HG03571 (cell line): ENCODE data around the gene IVNS1ABP.
"Not testable (repeated sequence)": the region's sequence is repeated elsewhere in the genome, so short reads cannot be mapped to it uniquely, and the experiment has no call there.

Source experiments
- ATAC-seq: cut with Tn5 transposase; IDR thresholded peaks from one replicate; pipeline ENCODE4 v1.9.1; 2021; ENCODE audit not compliant: unreplicated experiment

Gene IVNS1ABP

DNA sequence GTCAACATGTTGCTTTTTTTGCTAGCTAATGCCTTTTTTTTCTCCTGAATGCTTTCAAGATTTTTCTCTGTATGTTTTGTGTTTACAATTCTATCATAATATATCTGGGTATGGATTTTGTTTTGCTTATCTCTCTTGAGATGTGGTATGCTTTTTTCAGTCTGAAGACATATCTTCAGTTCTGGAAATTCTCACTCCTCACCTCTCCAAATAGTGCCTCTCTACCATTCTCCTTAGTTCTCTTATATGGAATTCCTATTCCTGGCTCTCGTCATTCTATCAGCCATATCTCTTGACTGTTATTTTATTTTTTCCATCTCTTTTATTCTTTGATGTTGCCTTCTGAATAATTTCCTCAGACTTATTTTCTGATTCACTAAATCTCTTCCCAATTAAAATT lies 58.4 kb downstream of the IVNS1ABP start:
- ATAC-seq, result no peak

DNA sequence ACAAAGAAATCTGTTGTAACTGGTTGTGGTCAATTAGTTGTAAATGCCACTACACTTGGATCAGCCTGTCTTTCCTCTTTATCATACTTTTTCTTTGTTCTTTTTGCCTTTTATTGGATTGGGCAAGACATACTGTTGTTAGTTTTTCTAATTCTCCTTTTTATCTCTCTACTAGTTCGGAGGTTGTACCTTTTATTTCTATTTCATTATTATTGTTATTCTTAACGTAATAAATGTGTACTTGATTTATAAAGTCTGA lies 59.2 kb downstream of the IVNS1ABP start:
- ATAC-seq, result no peak

DNA sequence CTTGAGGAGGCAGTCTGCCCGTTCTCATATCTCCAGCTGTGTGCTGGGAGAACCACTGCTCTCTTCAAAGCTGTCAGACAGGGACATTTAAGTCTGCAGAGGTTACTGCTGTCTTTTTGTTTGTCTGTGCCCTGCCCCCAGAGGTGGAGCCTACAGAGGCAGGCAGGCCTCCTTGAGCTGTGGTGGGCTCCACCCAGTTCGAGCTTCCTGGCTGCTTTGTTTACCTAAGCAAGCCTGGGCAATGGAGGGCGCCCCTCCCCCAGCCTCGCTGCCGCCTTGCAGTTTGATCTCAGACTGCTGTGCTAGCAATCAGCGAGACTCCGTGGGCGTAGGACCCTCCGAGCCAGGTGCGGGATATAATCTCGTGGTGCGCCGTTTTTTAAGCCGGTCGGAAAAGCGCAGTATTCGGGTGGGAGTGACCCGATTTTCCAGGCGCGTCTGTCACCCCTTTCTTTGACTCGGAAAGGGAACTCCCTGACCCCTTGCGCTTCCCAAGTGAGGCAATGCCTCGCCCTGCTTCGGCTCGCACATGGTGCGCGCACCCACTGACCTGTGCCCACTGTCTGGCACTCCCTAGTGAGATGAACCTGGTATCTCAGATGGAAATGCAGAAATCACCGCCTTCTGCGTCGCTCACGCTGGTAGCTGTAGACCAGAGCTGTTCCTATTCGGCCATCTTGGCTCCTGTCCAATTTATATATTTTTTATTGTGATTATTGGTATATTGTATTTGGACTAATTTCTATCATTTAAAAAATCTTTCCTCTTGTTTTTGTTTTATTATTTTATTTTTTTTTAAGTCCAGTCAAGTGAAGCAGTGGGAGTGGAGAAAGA lies 59.7 kb downstream of the IVNS1ABP start:
- ATAC-seq, result not testable (repeated sequence)

DNA sequence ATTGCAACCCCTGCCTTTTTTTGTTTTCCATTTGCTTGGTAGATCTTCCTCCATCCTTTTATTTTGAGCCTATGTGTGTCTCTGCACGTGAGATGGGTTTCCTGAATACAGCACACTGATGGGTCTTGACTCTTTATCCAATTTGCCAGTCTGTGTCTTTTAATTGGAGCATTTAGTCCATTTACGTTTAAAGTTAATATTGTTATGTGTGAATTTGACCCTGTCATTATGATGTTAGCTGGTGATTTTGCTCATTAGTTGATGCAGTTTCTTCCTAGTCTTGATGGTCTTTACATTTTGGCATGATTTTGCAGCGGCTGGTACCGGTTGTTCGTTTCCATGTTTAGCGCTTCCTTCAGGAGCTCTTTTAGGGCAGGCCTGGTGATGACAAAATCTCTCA lies 61.4 kb downstream of the IVNS1ABP start:
- ATAC-seq, result not testable (repeated sequence)

DNA sequence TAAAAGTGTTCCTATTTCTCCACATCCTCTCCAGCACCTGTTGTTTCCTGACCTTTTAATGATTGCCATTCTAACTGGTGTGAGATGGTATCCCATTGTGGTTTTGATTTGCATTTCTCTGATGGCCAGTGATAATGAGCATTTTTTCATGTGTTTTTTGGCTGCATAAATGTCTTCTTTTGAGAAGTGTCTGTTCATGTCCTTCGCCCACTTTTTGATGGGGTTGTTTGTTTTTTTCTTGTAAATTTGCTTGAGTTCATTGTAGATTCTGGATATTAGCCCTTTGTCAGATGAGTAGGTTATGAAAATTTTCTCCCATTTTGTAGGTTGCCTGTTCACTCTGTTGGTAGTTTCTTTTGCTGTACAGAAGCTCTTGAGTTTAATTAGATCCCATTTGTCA lies 64.6 kb downstream of the IVNS1ABP start:
- ATAC-seq, result not testable (repeated sequence)

DNA sequence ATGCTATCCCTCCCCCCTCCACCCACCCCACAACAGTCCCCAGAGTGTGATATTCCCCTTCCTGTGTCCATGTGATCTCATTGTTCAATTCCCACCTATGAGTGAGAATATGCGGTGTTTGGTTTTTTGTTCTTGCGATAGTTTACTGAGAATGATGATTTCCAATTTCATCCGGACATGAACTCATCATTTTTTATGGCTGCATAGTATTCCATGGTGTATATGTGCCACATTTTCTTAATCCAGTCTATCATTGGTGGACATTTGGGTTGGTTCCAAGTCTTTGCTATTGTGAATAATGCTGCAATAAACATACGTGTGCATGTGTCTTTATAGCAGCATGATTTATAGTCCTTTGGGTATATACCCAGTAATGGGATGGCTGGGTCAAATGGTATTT lies 65.1 kb downstream of the IVNS1ABP start:
- not testable (repeated sequence) for ATAC-seq

DNA sequence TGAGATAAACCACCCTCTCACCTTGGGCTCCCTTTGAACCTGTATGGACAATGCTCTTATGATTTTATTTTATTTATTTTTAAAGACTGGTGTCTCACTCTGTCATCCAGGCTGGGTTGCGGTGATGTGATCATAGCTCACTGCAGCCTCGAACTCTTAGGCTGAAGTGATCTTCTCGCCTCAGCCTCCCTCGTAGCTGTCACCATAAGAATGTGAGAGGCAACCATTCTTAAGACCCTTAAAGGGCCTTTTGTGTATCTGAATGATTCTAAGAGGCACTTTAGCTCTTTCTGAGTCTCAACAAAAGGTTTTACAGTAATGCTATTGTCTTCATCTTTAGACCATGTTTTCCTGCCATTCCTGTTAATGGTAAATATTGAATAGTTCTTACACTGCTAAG lies 67.0 kb downstream of the IVNS1ABP start:
- no peak for ATAC-seq

DNA sequence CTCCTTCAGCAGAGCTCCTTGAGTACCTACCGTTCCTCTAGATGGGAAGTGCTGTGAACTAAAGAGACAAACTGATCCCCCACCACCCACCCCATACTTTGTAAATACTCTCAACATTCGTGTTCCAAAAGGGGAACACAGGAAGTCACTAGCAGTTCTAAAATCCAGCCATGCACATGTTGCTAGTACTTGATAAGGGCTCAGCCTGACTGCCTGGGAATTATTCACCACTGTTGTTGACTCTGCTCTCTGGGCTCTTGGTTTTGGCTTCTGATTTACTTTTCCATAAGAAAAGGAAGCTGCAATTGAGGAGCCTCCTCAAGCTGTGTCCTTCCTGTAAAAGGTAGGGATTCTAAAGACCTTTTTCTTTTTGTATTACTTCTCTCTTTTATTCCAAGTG lies 67.5 kb downstream of the IVNS1ABP start:
- no peak for ATAC-seq
